Measurements from ENCODE around the gene CREB3L1.
"Not testable (repeated sequence)": the region's sequence is repeated elsewhere in the genome, so short reads cannot be mapped to it uniquely, and the experiment has no call there.

- not testable (repeated sequence) for TF ChIP-seq ZNF8 (CRISPR knock-in tag; IDR thresholded peaks at IDR 0.05); ZFP3 (CRISPR knock-in tag; IDR thresholded peaks at IDR 0.05); CREB5 (CRISPR knock-in tag; IDR thresholded peaks at IDR 0.05; ENCODE audit: low read depth); RARB (CRISPR knock-in tag; IDR thresholded peaks at IDR 0.05); OSR1 (CRISPR knock-in tag; IDR thresholded peaks at IDR 0.05)
Observed at GRCh38 chr11:46259347-46259746, 18.1 kb upstream of the CREB3L1 start.

All from SK-N-SH treated with all-trans-retinoic acid at 6 μM for 48 hours (cell line).